Vagina (tissue), 2 donors: ENCODE measurements around the gene RDH14.

Experiments
- POLR2A ChIP-seq, 2 donors: fragments of 450-650 bp; IDR thresholded peaks; one replicate each; pipeline ENCODE4 v1.6.1; 2017; ENCODE audit warnings: antibody characterized with exemption in 2 of 2, mild to moderate bottlenecking in 2 of 2, moderate library complexity in 2 of 2
- TF ChIP-seq, protein P1 (sequence below), 3 experiments: fragments of 450-650 bp in 2 of 3; fragments of 200-600 bp in 1 of 3; sonication (generic) in 1 of 3; IDR thresholded peaks; one replicate each; pipeline ENCODE4 v1.5.1; 2017 to 2019; ENCODE audit warnings: antibody characterized with exemption in 3 of 3, mild to moderate bottlenecking in 2 of 3, moderate library complexity in 2 of 3

DNA sequence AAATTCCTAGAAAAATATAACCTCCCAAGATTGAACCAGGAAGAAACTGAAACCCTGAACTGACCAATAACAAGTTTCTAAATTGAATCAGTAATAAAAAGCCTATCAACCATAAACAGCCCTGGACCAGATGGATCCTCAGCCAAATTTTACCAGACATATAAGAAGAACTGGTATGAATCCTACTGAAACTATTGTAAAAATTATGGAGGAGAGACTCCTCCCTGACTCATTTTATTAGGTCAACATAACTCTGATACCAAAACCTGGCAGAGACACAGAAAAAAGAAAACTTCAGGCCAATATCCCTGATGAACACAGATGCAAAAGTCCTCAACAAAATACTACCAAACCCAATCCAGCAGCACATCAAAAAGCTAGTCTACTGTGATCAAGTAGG, 17.6 kb upstream of the RDH14 start:
- TF ChIP-seq, protein P1, sequence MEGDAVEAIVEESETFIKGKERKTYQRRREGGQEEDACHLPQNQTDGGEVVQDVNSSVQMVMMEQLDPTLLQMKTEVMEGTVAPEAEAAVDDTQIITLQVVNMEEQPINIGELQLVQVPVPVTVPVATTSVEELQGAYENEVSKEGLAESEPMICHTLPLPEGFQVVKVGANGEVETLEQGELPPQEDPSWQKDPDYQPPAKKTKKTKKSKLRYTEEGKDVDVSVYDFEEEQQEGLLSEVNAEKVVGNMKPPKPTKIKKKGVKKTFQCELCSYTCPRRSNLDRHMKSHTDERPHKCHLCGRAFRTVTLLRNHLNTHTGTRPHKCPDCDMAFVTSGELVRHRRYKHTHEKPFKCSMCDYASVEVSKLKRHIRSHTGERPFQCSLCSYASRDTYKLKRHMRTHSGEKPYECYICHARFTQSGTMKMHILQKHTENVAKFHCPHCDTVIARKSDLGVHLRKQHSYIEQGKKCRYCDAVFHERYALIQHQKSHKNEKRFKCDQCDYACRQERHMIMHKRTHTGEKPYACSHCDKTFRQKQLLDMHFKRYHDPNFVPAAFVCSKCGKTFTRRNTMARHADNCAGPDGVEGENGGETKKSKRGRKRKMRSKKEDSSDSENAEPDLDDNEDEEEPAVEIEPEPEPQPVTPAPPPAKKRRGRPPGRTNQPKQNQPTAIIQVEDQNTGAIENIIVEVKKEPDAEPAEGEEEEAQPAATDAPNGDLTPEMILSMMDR (IDR thresholded peaks at IDR 0.05): no peak
- TF ChIP-seq POLR2A (IDR thresholded peaks at IDR 0.05): no peak
